Fibroblast of lung (primary cell): Measurements from ENCODE around the gene ADRA2A. TPM values are rescaled to one million over a fixed set of nuclear protein-coding genes. Genes with fewer than 3 reads are reported as not detected.

Source experiments
- DNase-seq, 2 donors: peaks; one replicate each; pipeline versions ENCODE4 v3.0.0 to v3.0.0-alpha.2; 2010; ENCODE audit warnings: low read depth in 2 of 2
- H2AFZ ChIP-seq: 2 replicates; pipeline ENCODE4 v1.5.1; 2012; ENCODE audit warnings: low read length, control low read depth, inconsistent platforms
- H3K27ac ChIP-seq: 2 replicates; pipeline ENCODE4 v1.5.1; 2011; ENCODE audit warnings: low read length, control low read depth; ENCODE audit not compliant: insufficient read depth
- H3K27me3 ChIP-seq: 2 replicates; pipeline ENCODE4 v1.5.1; 2011; ENCODE audit warnings: mild to moderate bottlenecking, low read length; ENCODE audit not compliant: control insufficient read depth, insufficient read depth
- H3K36me3 ChIP-seq: 2 replicates; pipeline ENCODE4 v1.5.1; 2011; ENCODE audit warnings: low read length; ENCODE audit not compliant: control insufficient read depth, insufficient read depth
- H3K4me1 ChIP-seq: 2 replicates; pipeline ENCODE4 v1.5.1; 2011; ENCODE audit warnings: low read length; ENCODE audit not compliant: control insufficient read depth, insufficient read depth; ENCODE audit errors: extremely low read depth
- H3K4me2 ChIP-seq: 2 replicates; pipeline ENCODE4 v1.5.1; 2011; ENCODE audit warnings: low read length, control low read depth; ENCODE audit not compliant: insufficient read depth; ENCODE audit errors: extremely low read depth
- H3K4me3 ChIP-seq, 4 experiments: fragments of 200-600 bp in 1 of 4; sonication (generic) in 1 of 4; replicated peaks in 1 of 4; 2 replicates each; pipeline ENCODE4 v1.5.1; 2011 to 2016; ENCODE audit warnings: low read length in 4 of 4, low read depth in 3 of 4, mild to moderate bottlenecking in 3 of 4, control low read depth in 2 of 4, inconsistent platforms in 1 of 4, mixed read lengths in 1 of 4; ENCODE audit not compliant: insufficient read depth in 1 of 4; ENCODE audit errors: control extremely low read depth in 1 of 4
- H3K79me2 ChIP-seq: 2 replicates; pipeline ENCODE4 v1.5.1; 2012; ENCODE audit warnings: mild to moderate bottlenecking, low read length, inconsistent platforms; ENCODE audit not compliant: control insufficient read depth, insufficient read depth
- H3K9ac ChIP-seq: 2 replicates; pipeline ENCODE4 v1.5.1; 2011; ENCODE audit warnings: mild to moderate bottlenecking, low read length, control low read depth; ENCODE audit not compliant: insufficient read depth
- H3K9me3 ChIP-seq: 2 replicates; pipeline ENCODE4 v1.5.1; 2012; ENCODE audit warnings: low read depth, low read length; ENCODE audit not compliant: control insufficient read depth, insufficient read depth
- H4K20me1 ChIP-seq: 2 replicates; pipeline ENCODE4 v1.5.1; 2011; ENCODE audit warnings: low read length; ENCODE audit not compliant: control insufficient read depth, insufficient read depth; ENCODE audit errors: extremely low read depth
- CTCF ChIP-seq, 2 donors: IDR thresholded peaks in 1 of 2; conservative IDR thresholded peaks in 1 of 2; 1 replicate in 1 of 2; 2 replicates in 1 of 2; pipeline ENCODE4 v1.5.1; 2011 to 2012; ENCODE audit warnings: low read length in 2 of 2, control low read depth in 1 of 2, inconsistent platforms in 1 of 2, low read depth in 1 of 2, mild to moderate bottlenecking in 1 of 2
- EZH2 ChIP-seq: IDR thresholded peaks from 2 replicates; pipeline ENCODE4 v1.5.1; 2012; ENCODE audit warnings: low read length, control low read depth, mild to moderate bottlenecking; ENCODE audit errors: missing control alignments
- polyA plus RNA-seq, 2 donors: library from polyadenylated mRNA; depleted of rRNA in 1 of 2; stranded (reverse) in 1 of 2; unstranded in 1 of 2; fragments of >200 nt; gene quantifications; 2 replicates each; pipeline ENCODE4 v1.2.1, GENCODE V29; 2011 to 2012; ENCODE audit warnings: missing spikeins in 1 of 2
- total RNA-seq: library from RNA; depleted of rRNA; stranded (reverse); fragments of >200 nt; gene quantifications from 2 replicates; pipeline ENCODE4 v1.2.1, GENCODE V29; 2014

Gene ADRA2A
- total and polyA plus RNA-seq, 2 donors (not counting 1 experiment from before 2014, with no cell fraction given), result under 0.01 to 0.02 TPM

GRCh38 chr10:111130471-111130870, 53.6 kb downstream of the ADRA2A start:
- no peaks in the 10 kb centered on the region for H3K9me3 ChIP-seq
- no peak overlapping the region for H3K27ac ChIP-seq
- TF ChIP-seq EZH2 (no peak), CTCF (conservative IDR thresholded peaks at IDR 0.05 in 1 of 2, IDR thresholded peaks at IDR 0.05 in 1 of 2; ENCODE audit: low read depth in 1 of 2, low read length in 2 of 2) (no peak)
- H3K79me2 ChIP-seq, result no peaks in the 10 kb centered on the region
- no peak overlapping the region for H3K9ac ChIP-seq
- H2AFZ ChIP-seq, result no peak overlapping the region
- H3K4me3 ChIP-seq, result no peak overlapping the region
- H3K27me3 ChIP-seq, result no peaks in the 10 kb centered on the region
- H4K20me1 ChIP-seq, result no peaks in the 10 kb centered on the region
- H3K4me1 ChIP-seq, result no peaks in the 10 kb centered on the region
- no peak for DNase-seq
- no peaks in the 10 kb centered on the region for H3K36me3 ChIP-seq
- no peak overlapping the region for H3K4me2 ChIP-seq

Other genes starting within 250 kb of the ADRA2A start
- gene PDCD4, start 205.1 kb upstream of the ADRA2A start, total RNA-seq, result 61.4 and 83.7 TPM in 2 replicates
- gene PDCD4, start 205.1 kb upstream of the ADRA2A start, polyA plus RNA-seq, result 48.5 and 54.6 TPM in 2 replicates
- 21.6 and 31.7 TPM in 2 replicates for gene BBIP1, start 157.8 kb upstream of the ADRA2A start, total RNA-seq
- 27.6 and 30.1 TPM in 2 replicates for gene BBIP1, start 157.8 kb upstream of the ADRA2A start, polyA plus RNA-seq
- gene SHOC2, start 157.4 kb upstream of the ADRA2A start, total RNA-seq, result 62.1 and 83.6 TPM in 2 replicates
- 35.9 and 45.3 TPM in 2 replicates for gene SHOC2, start 157.4 kb upstream of the ADRA2A start, polyA plus RNA-seq